ACC112 (cell line): ENCODE data around the gene OTULINL.

Experiments
- H2AFZ ChIP-seq: fragments of 200-600 bp; sonication (generic); one replicate; pipeline ENCODE4 v1.6.0; 2017; ENCODE audit warnings: antibody characterized with exemption, low read length; ENCODE audit not compliant: unreplicated experiment
- H3K27ac ChIP-seq: fragments of 200-600 bp; sonication (generic); 2 replicates; pipeline ENCODE4 v1.5.1; 2014; ENCODE audit warnings: low read depth, mild to moderate bottlenecking, antibody characterized with exemption, low read length, moderate library complexity
- H3K27me3 ChIP-seq: fragments of 200-600 bp; sonication (generic); 2 replicates; pipeline ENCODE4 v1.6.1; 2014; ENCODE audit warnings: mild to moderate bottlenecking, antibody characterized with exemption, low read length, moderate library complexity, mixed read lengths; ENCODE audit not compliant: insufficient read depth
- H3K36me3 ChIP-seq: fragments of 200-600 bp; sonication (generic); 2 replicates; pipeline ENCODE4 v1.6.1; 2016; ENCODE audit warnings: mild to moderate bottlenecking, antibody characterized with exemption, low read length, moderate library complexity, mixed read lengths; ENCODE audit not compliant: insufficient read depth
- H3K4me1 ChIP-seq: fragments of 200-600 bp; sonication (generic); one replicate; pipeline ENCODE4 v1.6.1; 2016; ENCODE audit warnings: low read length, mixed read lengths; ENCODE audit not compliant: insufficient read depth, unreplicated experiment, control insufficient read depth
- H3K4me3 ChIP-seq: fragments of 200-600 bp; sonication (generic); 2 replicates; pipeline ENCODE4 v1.5.1; 2014; ENCODE audit warnings: mild to moderate bottlenecking, low read depth, low read length
- H3K79me2 ChIP-seq: fragments of 200-600 bp; sonication (generic); one replicate; pipeline ENCODE4 v1.6.0; 2016; ENCODE audit warnings: low read length; ENCODE audit not compliant: control insufficient read depth, unreplicated experiment, insufficient read depth

Gene OTULINL

GRCh38 chr5:14576206-14576605, 5.4 kb upstream of the OTULINL start:
- Histone ChIP-seq H3K36me3 (no peaks in the 10 kb centered on the region), H3K4me1 (no peaks in the 10 kb centered on the region), H3K27ac (no peak overlapping the region), H3K4me3 (no peak overlapping the region), H3K27me3 (peaks cover 50% of the 10 kb centered on the region), H2AFZ (no peak overlapping the region), H3K79me2 (no peaks in the 10 kb centered on the region)

- Histone ChIP-seq H3K36me3 (no peaks in the 10 kb centered on the region), H3K79me2 (no peaks in the 10 kb centered on the region), H3K4me3 (no peak overlapping the region), H3K27ac (no peak overlapping the region), H3K27me3 (peaks cover 52% of the 10 kb centered on the region), H3K4me1 (no peaks in the 10 kb centered on the region), H2AFZ (no peak overlapping the region)
Measured at GRCh38 chr5:14577079-14577725, 4.4 kb upstream of the OTULINL start.

- Histone ChIP-seq H3K4me3 (no peak overlapping the region), H3K27me3 (peaks cover 60% of the 10 kb centered on the region), H3K4me1 (no peaks in the 10 kb centered on the region), H3K27ac (no peak overlapping the region), H3K79me2 (no peaks in the 10 kb centered on the region), H3K36me3 (no peaks in the 10 kb centered on the region), H2AFZ (no peak overlapping the region)
Measured at GRCh38 chr5:14577971-14578370, 3.6 kb upstream of the OTULINL start.

GRCh38 chr5:14579246-14579645, 2.3 kb upstream of the OTULINL start:
- Histone ChIP-seq H2AFZ (no peak overlapping the region), H3K4me3 (no peak overlapping the region), H3K27me3 (peaks cover 73% of the 10 kb centered on the region), H3K27ac (no peak overlapping the region), H3K36me3 (no peaks in the 10 kb centered on the region), H3K79me2 (no peaks in the 10 kb centered on the region), H3K4me1 (no peaks in the 10 kb centered on the region)

GRCh38 chr5:14579731-14580397, 1.7 kb upstream of the OTULINL start:
- Histone ChIP-seq H3K27ac (no peak overlapping the region), H3K36me3 (no peaks in the 10 kb centered on the region), H2AFZ (no peak overlapping the region), H3K4me1 (no peaks in the 10 kb centered on the region), H3K4me3 (no peak overlapping the region), H3K27me3 (peaks cover 76% of the 10 kb centered on the region), H3K79me2 (no peaks in the 10 kb centered on the region)

- H3K27ac ChIP-seq: no peak overlapping the region
- H2AFZ ChIP-seq: no peak overlapping the region
- H3K4me3 ChIP-seq: no peak overlapping the region; the same call in 1 of the 2 replicates
- H3K27me3 ChIP-seq: peaks cover 81% of the 10 kb centered on the region
- no peaks in the 10 kb centered on the region for H3K79me2 ChIP-seq
- H3K4me1 ChIP-seq: no peaks in the 10 kb centered on the region
- no peaks in the 10 kb centered on the region for H3K36me3 ChIP-seq
Measured at GRCh38 chr5:14580398-14581034, 1.1 kb upstream of the OTULINL start.

- H3K4me1 ChIP-seq: no peaks in the 10 kb centered on the region
Measured at GRCh38 chr5:14581891-14582796, 552 bp downstream of the OTULINL start.

GRCh38 chr5:14582797-14583137, 1.2 kb downstream of the OTULINL start:
- Histone ChIP-seq H2AFZ (no peak overlapping the region), H3K79me2 (no peaks in the 10 kb centered on the region), H3K4me3 (peak overlapping the region; percentile 78), H3K27me3 (peaks cover 95% of the 10 kb centered on the region), H3K36me3 (no peaks in the 10 kb centered on the region), H3K27ac (no peak overlapping the region), H3K4me1 (no peaks in the 10 kb centered on the region)

More at GRCh38 chr5:14581891-14582796, 552 bp downstream of the OTULINL start:
- H3K36me3 ChIP-seq: no peaks in the 10 kb centered on the region
- H3K27me3 ChIP-seq: peaks cover 91% of the 10 kb centered on the region
- peak overlapping the region; percentile 78 for H3K4me3 ChIP-seq
- H2AFZ ChIP-seq: peak overlapping the region; percentile 62
- H3K27ac ChIP-seq: no peak overlapping the region
- H3K79me2 ChIP-seq: no peaks in the 10 kb centered on the region

GRCh38 chr5:14584848-14585247, 3.3 kb downstream of the OTULINL start:
- H3K4me1 ChIP-seq: no peaks in the 10 kb centered on the region
- peaks cover 91% of the 10 kb centered on the region for H3K27me3 ChIP-seq
- H3K79me2 ChIP-seq: no peaks in the 10 kb centered on the region
- H3K27ac ChIP-seq: no peak overlapping the region
- H3K4me3 ChIP-seq: no peak overlapping the region
- H3K36me3 ChIP-seq: no peaks in the 10 kb centered on the region
- no peak overlapping the region for H2AFZ ChIP-seq

- Histone ChIP-seq H3K4me1 (no peaks in the 10 kb centered on the region), H3K27me3 (peaks cover 80% of the 10 kb centered on the region), H3K36me3 (no peaks in the 10 kb centered on the region), H3K27ac (no peak overlapping the region), H3K79me2 (no peaks in the 10 kb centered on the region), H2AFZ (no peak overlapping the region), H3K4me3 (no peak overlapping the region)
Measured at GRCh38 chr5:14587150-14587549, 5.6 kb downstream of the OTULINL start.
